H1 (cell line): ENCODE measurements around the gene MARS1. TPM values are rescaled to one million over a fixed set of nuclear protein-coding genes. Genes with fewer than 3 reads are reported as not detected.

Source experiments
- CTCF ChIA-PET: fragments of 300-600 bp; sonication (Branson Sonifier 250); formaldehyde crosslinking; loops from one replicate; lab custom pipeline; 2021; ENCODE audit not compliant: partially characterized antibody; lab: Charles Lee
- POLR2A ChIA-PET: fragments of 300-600 bp; sonication (Branson Sonifier 250); formaldehyde crosslinking; loops from one replicate; lab custom pipeline; 2021; ENCODE audit warnings: inconsistent platforms; ENCODE audit not compliant: partially characterized antibody; lab: Charles Lee
- DNase-seq, 2 experiments: peaks; one replicate each; pipeline versions ENCODE4 v3.0.0 to v3.0.0-alpha.2; 2010 to 2022; ENCODE audit warnings: low spot score in 2 of 2, low read depth in 1 of 2, mixed read lengths in 1 of 2
- FAIRE-seq: peaks from 2 replicates; lab custom pipeline; 2011; peaks lifted over from hg19 to GRCh38; lab: Jason Lieb, UNC
- H2AFZ ChIP-seq: 2 replicates; pipeline ENCODE4 v1.8.1; 2012; ENCODE audit warnings: low read length, inconsistent platforms
- H2AK5ac ChIP-seq: 2 replicates; pipeline ENCODE4 v1.6.1; 2013; ENCODE audit warnings: low read depth, low read length
- H2BK120ac ChIP-seq: replicated peaks from 2 replicates; pipeline ENCODE3; 2013; ENCODE audit warnings: low read depth, low read length, inconsistent platforms
- H2BK12ac ChIP-seq: 2 replicates; pipeline ENCODE4 v1.6.1; 2013; ENCODE audit warnings: low read depth, low read length
- H2BK15ac ChIP-seq: 2 replicates; pipeline ENCODE4 v1.6.1; 2013; ENCODE audit warnings: low read length
- H2BK20ac ChIP-seq: 2 replicates; pipeline ENCODE4 v1.6.1; 2013; ENCODE audit warnings: low read length
- H2BK5ac ChIP-seq: 2 replicates; pipeline ENCODE4 v1.6.1; 2013; ENCODE audit warnings: low read depth, low read length
- H3K14ac ChIP-seq: 2 replicates; pipeline ENCODE4 v1.6.1; 2013; ENCODE audit warnings: inconsistent platforms; ENCODE audit not compliant: insufficient read length
- H3K18ac ChIP-seq: 2 replicates; pipeline ENCODE4 v1.6.1; 2013; ENCODE audit warnings: low read length; ENCODE audit errors: extremely low read depth
- H3K23ac ChIP-seq: 2 replicates; pipeline ENCODE4 v1.6.1; 2013; ENCODE audit warnings: inconsistent platforms; ENCODE audit not compliant: insufficient read length
- H3K23me2 ChIP-seq: 2 replicates; pipeline ENCODE4 v1.6.1; 2013; ENCODE audit warnings: low read depth, low read length
- H3K27ac ChIP-seq: 2 replicates; pipeline ENCODE4 v1.6.1; 2011; ENCODE audit warnings: low read depth, low read length, inconsistent platforms
- H3K27me3 ChIP-seq, 4 experiments: replicated peaks in 1 of 4; 1 replicate in 1 of 4; 2 replicates in 3 of 4; pipeline versions ENCODE4 v1.6.1 to v1.8.1; 2011 to 2013; ENCODE audit warnings: low read length in 3 of 4, mild to moderate bottlenecking in 3 of 4, inconsistent platforms in 2 of 4, mixed read lengths in 2 of 4, moderate library complexity in 1 of 4; ENCODE audit not compliant: control insufficient read depth in 3 of 4, insufficient read depth in 3 of 4; ENCODE audit errors: extremely low read depth in 1 of 4
- H3K36me3 ChIP-seq, 4 experiments: 2 replicates each; pipeline versions ENCODE4 v1.6.1 to v1.8.1; 2011 to 2013; ENCODE audit warnings: mild to moderate bottlenecking in 4 of 4, low read length in 3 of 4, moderate library complexity in 2 of 4, control low read depth in 1 of 4, inconsistent platforms in 1 of 4; ENCODE audit not compliant: insufficient read depth in 4 of 4, control insufficient read depth in 2 of 4
- H3K4ac ChIP-seq: replicated peaks from 2 replicates; pipeline ENCODE3; 2013; ENCODE audit warnings: low read length, low read depth, mixed read lengths, inconsistent platforms; ENCODE audit not compliant: insufficient read length
- H3K4me1 ChIP-seq, 4 experiments: replicated peaks in 1 of 4; 1 replicate in 1 of 4; 2 replicates in 3 of 4; pipeline versions ENCODE4 v1.6.1 to v1.8.1; 2011 to 2013; ENCODE audit warnings: low read length in 3 of 4, inconsistent platforms in 2 of 4, mixed read lengths in 1 of 4; ENCODE audit not compliant: insufficient read depth in 4 of 4, control insufficient read depth in 3 of 4
- H3K4me2 ChIP-seq, 2 experiments: 2 replicates each; pipeline versions ENCODE4 v1.6.1 to v1.8.1; 2011 to 2013; ENCODE audit warnings: low read depth in 2 of 2, low read length in 2 of 2, control low read depth in 1 of 2, inconsistent platforms in 1 of 2, mild to moderate bottlenecking in 1 of 2; ENCODE audit not compliant: insufficient read depth in 1 of 2
- H3K4me3 ChIP-seq, 4 experiments: fragments of 200-600, 300-600 bp in 1 of 4; sonication (generic), shearing (Covaris generic), sonication (Bioruptor Twin) in 1 of 4; 2 replicates each; pipeline versions ENCODE4 v1.5.1 to v1.8.1; 2011 to 2016; ENCODE audit warnings: low read length in 4 of 4, low read depth in 3 of 4, control low read depth in 2 of 4, inconsistent platforms in 2 of 4, mild to moderate bottlenecking in 2 of 4, mixed read lengths in 1 of 4, moderate library complexity in 1 of 4; ENCODE audit not compliant: insufficient read depth in 2 of 4; ENCODE audit errors: extremely low read depth in 1 of 4
- H3K56ac ChIP-seq: replicated peaks from 2 replicates; pipeline ENCODE3; 2013; ENCODE audit warnings: low read depth, mild to moderate bottlenecking, mixed read lengths, low read length, inconsistent platforms; ENCODE audit not compliant: insufficient read length
- H3K79me1 ChIP-seq: 2 replicates; pipeline ENCODE4 v1.6.1; 2013; ENCODE audit warnings: low read depth, low read length, control low read depth
- H3K79me2 ChIP-seq, 2 experiments: 2 replicates each; pipeline versions ENCODE4 v1.6.1 to v1.8.1; 2012 to 2013; ENCODE audit warnings: low read length in 2 of 2, mild to moderate bottlenecking in 2 of 2, inconsistent platforms in 1 of 2; ENCODE audit not compliant: insufficient read depth in 2 of 2, control insufficient read depth in 1 of 2
- H3K9ac ChIP-seq, 4 experiments: replicated peaks in 1 of 4; 1 replicate in 1 of 4; 2 replicates in 3 of 4; pipeline versions ENCODE4 v1.6.1 to v1.8.1; 2011 to 2013; ENCODE audit warnings: low read depth in 3 of 4, low read length in 3 of 4, control low read depth in 2 of 4, mild to moderate bottlenecking in 2 of 4, moderate library complexity in 2 of 4, inconsistent platforms in 1 of 4; ENCODE audit errors: extremely low read depth in 1 of 4
- H3K9me3 ChIP-seq, 2 experiments: 2 replicates each; pipeline versions ENCODE4 v1.6.1 to v1.8.1; 2012 to 2013; ENCODE audit warnings: mild to moderate bottlenecking in 2 of 2, moderate library complexity in 2 of 2, control low read depth in 1 of 2, inconsistent platforms in 1 of 2, low read depth in 1 of 2, low read length in 1 of 2, mixed read lengths in 1 of 2; ENCODE audit not compliant: insufficient read depth in 2 of 2
- H4K20me1 ChIP-seq, 2 experiments: replicated peaks in 1 of 2; 2 replicates each; pipeline versions ENCODE3 to v1.8.1; 2011 to 2013; ENCODE audit warnings: inconsistent platforms in 2 of 2, low read length in 2 of 2, mild to moderate bottlenecking in 1 of 2; ENCODE audit not compliant: insufficient read depth in 2 of 2, control insufficient read depth in 1 of 2
- H4K5ac ChIP-seq: 2 replicates; pipeline ENCODE4 v1.6.1; 2013; ENCODE audit warnings: low read length, low read depth, mixed read lengths, inconsistent platforms; ENCODE audit not compliant: insufficient read length
- H4K8ac ChIP-seq: 2 replicates; pipeline ENCODE4 v1.8.0; 2013; ENCODE audit warnings: mild to moderate bottlenecking, moderate library complexity, low read length, inconsistent platforms; ENCODE audit not compliant: insufficient read depth; ENCODE audit errors: extremely low read depth
- H4K91ac ChIP-seq: replicated peaks from 2 replicates; pipeline ENCODE3; 2013; ENCODE audit warnings: low read length, mixed read lengths, inconsistent platforms; ENCODE audit not compliant: insufficient read length
- BRCA1 ChIP-seq: IDR thresholded peaks from 2 replicates; pipeline ENCODE4 v1.6.1; 2012; ENCODE audit warnings: low read depth, low read length, improper control_type of control experiment
- CHD2 ChIP-seq: IDR thresholded peaks from 2 replicates; pipeline ENCODE4 v1.6.1; 2012; ENCODE audit warnings: low read length, improper control_type of control experiment
- EGR1 ChIP-seq: IDR thresholded peaks from 2 replicates; pipeline ENCODE4 v1.6.1; 2011; ENCODE audit warnings: low read depth, low read length, borderline replicate concordance
- FOSL1 ChIP-seq: IDR thresholded peaks from 2 replicates; pipeline ENCODE4 v1.6.1; 2011; ENCODE audit warnings: mild to moderate bottlenecking, low read depth, low read length, moderate library complexity; ENCODE audit not compliant: insufficient read depth
- JUN ChIP-seq: IDR thresholded peaks from 2 replicates; pipeline ENCODE4 v1.6.1; 2011; ENCODE audit warnings: low read depth, mild to moderate bottlenecking, improper control_type of control experiment, low read length
- POLR2A ChIP-seq, 2 experiments: IDR thresholded peaks; 1 replicate in 1 of 2; 2 replicates in 1 of 2; pipeline ENCODE4 v1.6.1; 2011; ENCODE audit warnings: low read depth in 2 of 2, low read length in 2 of 2, mild to moderate bottlenecking in 2 of 2; ENCODE audit errors: control extremely low read depth in 1 of 2
- RXRA ChIP-seq: IDR thresholded peaks from 2 replicates; pipeline ENCODE4 v1.6.1; 2011; ENCODE audit warnings: low read depth, mild to moderate bottlenecking, low read length, moderate library complexity; ENCODE audit not compliant: insufficient read depth
- SAP30 ChIP-seq: fragments of 300-600 bp; sonication (generic); IDR thresholded peaks from 2 replicates; pipeline ENCODE4 v1.7.1; 2012; ENCODE audit warnings: low read length, moderate library complexity, mild to moderate bottlenecking, inconsistent platforms; ENCODE audit not compliant: insufficient read depth, insufficient replicate concordance
- SIX5 ChIP-seq: IDR thresholded peaks from 2 replicates; pipeline ENCODE4 v1.6.1; 2011; ENCODE audit warnings: mild to moderate bottlenecking, low read depth, low read length
- SRF ChIP-seq: IDR thresholded peaks from 2 replicates; pipeline ENCODE4 v1.6.1; 2011; ENCODE audit warnings: mild to moderate bottlenecking, low read depth, low read length, moderate library complexity
- TCF12 ChIP-seq: IDR thresholded peaks from 2 replicates; pipeline ENCODE4 v1.6.1; 2011; ENCODE audit warnings: low read depth, mild to moderate bottlenecking, low read length
- WGBS, 2 experiments: shearing (Covaris generic) in 1 of 2; methylation state at CpG; one replicate each; pipeline versions ENCODE4 v1.1.6 to v1.1.7; 2013 to 2015; ENCODE audit warnings: low lambda C conversion rate in 2 of 2, mixed read lengths in 2 of 2, inconsistent platforms in 1 of 2, low coverage in 1 of 2, missing lambda C conversion rate in 1 of 2; ENCODE audit not compliant: insufficient replicate concordance in 2 of 2, insufficient coverage in 1 of 2, insufficient read length in 1 of 2; ENCODE audit errors: extremely low coverage in 1 of 2, missing lambda C conversion rate in 1 of 2; 5-methylcytosine and 5-hydroxymethylcytosine counted together
- polyA plus RNA-seq, 7 experiments: library from polyadenylated mRNA; depleted of rRNA in 3 of 7; stranded (reverse) in 5 of 7; unstranded in 2 of 7; fragments of >200 nt in 5 of 7; fragments of 200-250 nt in 2 of 7; gene quantifications; 1 replicate in 5 of 7; 2 replicates in 1 of 7; 4 replicates in 1 of 7; pipeline versions ENCODE4 v1.2.1 to v1.2.3, GENCODE V29; 2011 to 2013; ENCODE audit warnings: missing spikeins in 2 of 7, mixed read lengths in 2 of 7
- total RNA-seq: library from RNA; stranded (reverse); fragmentation: NEBNext Ultra II Directional; extraction: Animal tissue kit (Norgen Biotek cat#: 25700); gene quantifications from 2 replicates; pipeline ENCODE4 v1.2.1, GENCODE V29; 2021
- TF ChIP-seq, protein P1 (sequence below): IDR thresholded peaks from 2 replicates; pipeline ENCODE4 v1.6.1; 2011; ENCODE audit warnings: low read length, improper control_type of control experiment

The MARS1 gene
- total and polyA plus RNA-seq, 2 of the 8 experiments (the other 6 are each of a cell fraction or from before 2014, with no cell fraction given), result 194 to 407 TPM

DNA sequence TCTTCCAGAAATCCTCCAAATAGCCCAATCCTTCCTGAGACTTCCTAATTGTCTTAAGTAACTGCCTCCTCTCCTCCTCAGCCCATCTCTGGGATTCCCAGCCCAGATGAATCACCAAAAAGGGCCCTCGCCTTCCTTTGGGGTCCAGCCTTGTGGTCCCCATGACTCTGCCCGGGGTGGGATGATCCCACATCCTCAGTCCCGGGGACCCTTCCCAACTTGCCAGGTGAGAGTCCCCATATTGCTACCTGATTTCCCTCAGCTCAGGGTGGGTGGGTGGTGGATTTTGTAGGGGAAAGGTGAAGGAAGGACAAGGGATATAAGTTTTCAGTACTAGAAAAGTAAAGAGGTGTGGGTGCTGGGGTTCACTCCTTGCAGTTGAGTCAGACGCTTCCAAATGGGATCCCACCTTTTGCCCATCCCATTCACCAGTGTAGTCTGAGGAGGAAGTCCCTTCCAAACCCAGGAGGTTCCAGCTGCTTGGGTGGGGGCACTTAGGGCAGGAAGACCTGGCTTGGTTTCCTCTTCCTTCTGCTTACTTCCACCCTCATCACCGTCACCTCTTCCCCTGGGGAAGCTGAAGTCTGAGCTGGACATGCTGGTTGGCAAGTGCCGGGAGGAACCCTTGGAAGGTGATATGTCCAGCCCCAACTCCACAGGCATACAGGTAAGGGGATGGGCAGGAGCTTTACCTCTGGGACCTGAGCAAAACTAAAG lies 22.7 kb upstream of the MARS1 start:
- Histone ChIP-seq H3K36me3 (peaks cover 0 to 11% (median 4%) of the 10 kb centered on the region in 4 experiments; a peak in 5 of 8 replicates), H4K5ac (no peak overlapping the region), H3K4me2 (no peak overlapping the region), H3K4me1 (peaks cover 0 to 4% (median 0%) of the 10 kb centered on the region in 4 experiments; a peak in 1 of 7 replicates), H2BK5ac (no peak overlapping the region), H3K4ac (no peak overlapping the region), H3K27me3 (no peaks in the 10 kb centered on the region), H3K79me2 (peaks cover 0 to 3% of the 10 kb centered on the region in 2 experiments; a peak in 1 of 4 replicates), H2AK5ac (no peak overlapping the region), H2BK15ac (no peak overlapping the region), H3K27ac (no peak overlapping the region), H4K8ac (no peak overlapping the region), H3K23me2 (peaks cover 4% of the 10 kb centered on the region; the same call in 1 of the 2 replicates), H3K9ac (no peak overlapping the region), H4K20me1 (peaks cover 0 to 2% of the 10 kb centered on the region in 2 experiments), H2BK20ac (no peak overlapping the region), H3K56ac (no peak overlapping the region), H3K79me1 (no peaks in the 10 kb centered on the region), H3K14ac (no peak overlapping the region), H3K23ac (no peak overlapping the region), H2BK120ac (no peak overlapping the region), H2BK12ac (no peak overlapping the region), H2AFZ (no peak overlapping the region), H3K4me3 (no peak overlapping the region), H3K18ac (no peak overlapping the region), H3K9me3 (no peaks in the 10 kb centered on the region), H4K91ac (no peak overlapping the region)
- WGBS, 2 experiments, result 90% methylated on average over 6 of the region's 6 CpGs; no CpG with 5 or more reads in 1 of the 2 experiments
- no peak for DNase-seq
- FAIRE-seq, result no peak
- CTCF ChIA-PET, result interaction anchor here (1.0 to 18.5 kb wide), 5 partner anchors 9 to 218 kb away, joined by 3 to 441 read pairs (median 4); partner anchors contain the start of genes ARHGAP9, INHBE and MARS1
- POLR2A ChIA-PET, result interaction anchor here (0.8 to 4.8 kb wide), 2 partner anchors 10 to 223 kb away, joined by 4 to 25 read pairs; partner anchors contain the start of gene INHBE
- TF ChIP-seq TCF12 (no peak), POLR2A (IDR thresholded peaks at IDR 0.05; ENCODE audit: control extremely low read depth in 1 of 2, low read depth in 2 of 2, low read length in 2 of 2) (no peak), SRF (no peak), EGR1 (no peak), SAP30 (no peak), BRCA1 (no peak), FOSL1 (no peak), JUN (no peak), RXRA (no peak), CHD2 (no peak), SIX5 (no peak)
- TF ChIP-seq, protein P1, sequence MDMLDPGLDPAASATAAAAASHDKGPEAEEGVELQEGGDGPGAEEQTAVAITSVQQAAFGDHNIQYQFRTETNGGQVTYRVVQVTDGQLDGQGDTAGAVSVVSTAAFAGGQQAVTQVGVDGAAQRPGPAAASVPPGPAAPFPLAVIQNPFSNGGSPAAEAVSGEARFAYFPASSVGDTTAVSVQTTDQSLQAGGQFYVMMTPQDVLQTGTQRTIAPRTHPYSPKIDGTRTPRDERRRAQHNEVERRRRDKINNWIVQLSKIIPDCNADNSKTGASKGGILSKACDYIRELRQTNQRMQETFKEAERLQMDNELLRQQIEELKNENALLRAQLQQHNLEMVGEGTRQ, result no peak
